HG03025 (cell line): ENCODE measurements around the gene DCUN1D4.
A peak's percentile ranks its signal among the peaks of the same experiment; 100 is the strongest.

Experiments
- ATAC-seq: cut with Tn5 transposase; IDR thresholded peaks from one replicate; pipeline ENCODE4 v1.9.1; 2021; ENCODE audit warnings: mild to moderate bottlenecking, moderate library complexity; ENCODE audit not compliant: unreplicated experiment, low FRiP score

The DCUN1D4 gene

DNA sequence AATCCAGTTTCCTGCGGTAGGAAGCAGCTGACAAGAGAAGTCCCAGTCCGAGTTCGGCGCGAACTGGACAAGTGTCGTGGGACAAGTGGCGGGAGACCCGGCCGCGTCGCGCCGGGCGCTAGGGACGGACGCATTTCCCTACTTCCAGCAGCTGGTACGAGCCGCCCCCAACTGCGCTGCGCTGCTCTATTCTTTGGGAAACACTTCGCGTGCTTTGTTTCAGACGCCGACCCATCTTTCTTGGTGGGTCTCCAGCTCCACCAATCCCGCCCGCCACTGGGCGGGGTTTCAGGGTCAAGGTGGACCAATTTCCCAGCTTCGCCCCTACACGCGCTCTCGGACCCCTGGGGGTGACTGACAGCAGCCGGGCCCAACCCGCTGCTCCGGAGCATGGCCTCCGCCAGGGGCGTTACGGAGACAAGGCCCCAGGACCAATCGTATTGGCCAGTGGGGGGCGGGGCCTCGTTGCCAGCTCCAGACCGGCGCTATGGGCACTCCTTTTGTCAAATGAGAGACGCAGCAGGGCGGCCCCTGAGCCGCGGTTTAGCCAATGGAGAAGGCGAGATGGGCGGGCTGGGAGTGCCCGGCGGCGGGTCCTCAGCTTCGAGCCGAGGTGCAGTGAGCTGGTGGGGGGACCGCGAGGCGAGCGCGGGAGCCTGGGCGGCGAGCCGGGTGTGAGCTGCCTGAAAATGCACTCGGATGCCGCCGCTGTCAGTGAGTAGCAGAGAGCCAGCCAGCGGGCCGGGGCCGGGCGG is at the start of gene DCUN1D4:
TSS of gene DCUN1D4 (plus strand) at position 600 of the 755 bp plus-strand sequence. CDS start at position 690, 90 bp downstream.
- ATAC-seq, result peak; percentile 96

DNA sequence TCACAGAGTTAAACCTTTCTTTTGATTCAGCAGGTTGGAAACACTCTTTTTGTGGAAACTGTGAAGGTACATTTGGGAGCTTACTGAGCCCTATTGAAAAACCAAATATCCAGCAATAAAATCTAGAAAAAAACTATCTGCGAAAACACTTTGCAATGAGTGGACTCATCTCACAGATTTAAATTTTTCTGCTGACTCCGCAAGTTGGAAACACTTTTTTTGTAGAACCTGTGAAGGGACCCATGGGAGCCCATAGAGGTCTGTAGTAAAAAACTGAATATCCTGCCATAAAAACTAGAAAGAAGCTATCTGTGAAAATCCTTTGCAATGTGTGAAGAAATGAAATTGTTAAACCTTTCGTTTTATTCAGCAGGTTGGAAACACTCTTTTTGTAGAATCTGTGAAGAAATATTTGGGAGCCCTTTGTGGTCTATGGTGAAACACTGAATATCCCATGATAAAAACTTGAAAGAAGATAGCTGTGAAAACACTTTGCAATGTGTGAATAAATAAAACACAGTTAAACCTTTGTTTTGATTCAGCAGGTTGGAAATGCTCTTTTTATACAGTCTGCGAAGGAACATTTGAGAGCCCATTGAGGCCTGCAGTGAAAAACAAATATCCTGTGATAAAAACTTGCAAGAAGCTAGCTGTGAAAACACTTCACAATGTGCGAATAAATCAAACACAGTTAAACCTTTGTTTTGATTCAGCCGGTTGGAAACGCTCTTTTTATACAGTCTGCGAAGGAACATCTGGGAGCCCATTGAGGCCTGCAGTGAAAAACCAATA is 22.3 kb upstream of the DCUN1D4 start:
- no peak for ATAC-seq

DNA sequence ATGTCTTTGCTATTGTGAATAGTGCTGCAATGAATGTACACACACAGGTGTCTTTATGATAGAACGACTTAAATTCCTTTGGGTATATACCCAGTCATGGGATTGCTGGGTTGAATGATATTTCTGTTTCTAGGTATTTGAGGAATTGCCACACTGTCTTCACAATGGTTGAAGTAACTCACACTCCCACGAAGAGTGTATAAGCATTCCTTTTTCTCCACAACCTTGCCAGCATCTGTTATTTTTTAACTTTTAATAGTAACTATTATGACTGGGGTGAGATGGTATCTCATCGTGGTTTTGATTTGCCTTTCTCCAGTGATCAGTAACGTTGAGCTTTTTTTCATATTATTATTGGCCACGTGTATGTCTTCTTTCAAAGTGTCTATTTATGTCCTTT is 17.6 kb upstream of the DCUN1D4 start:
- ATAC-seq, result no peak

- no peak for ATAC-seq
Observed at GRCh38 chr4:51830156-51830720, 12.7 kb upstream of the DCUN1D4 start.

- ATAC-seq, result no peak
Observed at GRCh38 chr4:51831133-51831532, 11.8 kb upstream of the DCUN1D4 start.

- ATAC-seq, result no peak
Observed at GRCh38 chr4:51833236-51833635, 9.7 kb upstream of the DCUN1D4 start.

- ATAC-seq, result no peak
Observed at GRCh38 chr4:51835079-51835478, 7.9 kb upstream of the DCUN1D4 start.

DNA sequence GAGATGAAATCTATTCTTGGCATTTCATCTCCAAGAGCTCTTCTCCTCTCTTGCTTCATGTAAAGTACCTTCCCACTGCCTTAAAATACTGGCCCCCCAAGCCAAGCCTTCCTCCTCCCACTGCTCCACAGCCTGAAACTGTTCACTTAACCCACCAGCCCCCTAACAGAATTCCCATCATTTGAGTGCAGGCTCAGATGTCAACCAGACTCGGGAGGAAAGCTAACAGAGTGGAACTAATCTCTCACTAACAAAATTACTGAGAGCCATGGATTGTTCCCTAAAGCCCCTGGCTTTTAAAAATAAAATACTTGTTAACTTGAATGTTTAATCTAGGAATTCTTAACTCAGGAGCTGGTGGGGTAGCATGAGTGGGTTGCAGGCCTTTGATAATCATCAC is 7.1 kb upstream of the DCUN1D4 start:
- no peak for ATAC-seq

DNA sequence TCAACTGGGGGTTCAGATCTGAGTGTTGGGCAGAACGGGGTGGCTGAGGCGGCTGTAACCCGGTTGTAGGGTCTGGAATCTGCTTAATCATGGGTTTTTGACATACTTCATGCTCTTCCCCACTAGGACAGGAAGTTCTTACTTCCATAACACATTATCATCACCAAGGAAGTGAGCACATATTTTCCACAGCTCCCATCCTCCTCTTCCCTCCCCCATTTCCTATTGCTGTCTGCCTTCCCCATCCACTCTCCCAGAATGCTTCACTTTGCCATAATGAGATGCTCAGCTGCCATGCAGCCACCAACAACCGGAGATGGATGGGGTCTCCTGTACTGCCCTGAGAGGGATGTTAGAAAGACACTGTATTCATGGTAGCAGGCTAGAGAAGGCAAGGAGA is 6.4 kb upstream of the DCUN1D4 start:
- ATAC-seq, result no peak

DNA sequence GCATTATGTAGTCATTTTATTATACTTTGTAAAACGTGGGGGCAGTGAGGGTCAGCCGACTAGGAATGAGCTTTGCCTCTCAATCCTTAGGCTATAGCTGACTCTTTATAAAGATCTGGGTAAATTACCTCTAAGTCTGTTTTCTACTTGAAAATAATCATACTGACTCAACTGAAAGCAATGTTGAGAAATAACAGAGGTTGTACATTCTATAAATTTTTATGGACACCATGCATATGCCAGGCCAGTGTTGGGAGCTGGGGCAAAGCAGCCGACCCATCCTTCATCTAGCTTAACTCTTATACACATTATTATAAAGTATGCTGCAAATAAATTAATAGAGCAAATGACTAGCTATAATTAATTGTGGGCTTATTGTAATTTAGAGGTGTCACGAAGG is 2.2 kb upstream of the DCUN1D4 start:
- ATAC-seq, result no peak

GRCh38 chr4:51842167-51842553 is 793 bp upstream of the DCUN1D4 start:
- ATAC-seq, result no peak

- ATAC-seq, result peak; percentile 25
Observed at GRCh38 chr4:51843309-51844152, 578 bp downstream of the DCUN1D4 start.

- ATAC-seq, result peak; percentile 36
Observed at GRCh38 chr4:51844153-51845054, 1.5 kb downstream of the DCUN1D4 start.

GRCh38 chr4:51845055-51845426 is 2.1 kb downstream of the DCUN1D4 start:
- no peak for ATAC-seq

- no peak for ATAC-seq
Observed at GRCh38 chr4:51845711-51846110, 2.8 kb downstream of the DCUN1D4 start.

DNA sequence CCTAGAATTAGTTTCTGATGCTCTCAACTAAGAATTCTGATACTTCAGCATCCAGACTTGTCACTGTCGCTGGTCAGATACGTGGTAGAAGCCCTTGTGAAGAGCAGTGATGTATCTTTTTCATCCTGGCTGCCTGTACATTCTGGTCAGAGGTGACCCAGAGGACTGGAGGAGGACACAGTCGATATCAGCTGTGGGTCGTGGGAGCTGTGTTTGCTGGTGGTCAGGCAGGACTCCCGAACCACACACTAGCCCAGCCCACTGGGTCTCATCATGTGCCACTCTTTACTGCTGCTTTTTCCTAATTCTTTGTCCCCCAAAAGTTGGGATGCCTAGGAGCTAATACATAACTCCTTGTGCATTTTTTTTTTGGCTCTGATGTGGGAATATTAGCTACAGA is 6.5 kb downstream of the DCUN1D4 start:
- ATAC-seq, result no peak

DNA sequence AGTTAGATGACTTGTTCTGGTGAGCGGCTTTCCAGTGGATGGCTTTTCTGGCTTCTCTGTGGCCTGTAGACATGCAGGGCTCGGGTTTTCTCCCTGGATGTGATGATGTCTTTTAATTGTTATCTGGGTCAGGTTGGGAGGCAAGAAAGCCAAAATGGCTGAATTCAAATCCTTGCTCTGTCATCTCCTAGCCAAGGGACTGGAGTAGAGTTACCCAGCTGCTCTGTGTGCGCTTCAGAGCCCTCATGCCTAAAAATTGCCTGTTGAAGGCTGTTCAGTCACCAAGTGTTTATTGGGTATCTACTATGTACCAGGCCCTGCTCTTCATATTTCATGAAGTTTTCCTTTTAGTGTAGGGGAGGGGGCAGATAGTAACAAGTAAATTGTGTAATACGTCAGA is 7.3 kb downstream of the DCUN1D4 start:
- no peak for ATAC-seq

GRCh38 chr4:51851090-51851936 is 8.4 kb downstream of the DCUN1D4 start:
- ATAC-seq, result no peak

GRCh38 chr4:51851937-51852290 is 9.0 kb downstream of the DCUN1D4 start:
- no peak for ATAC-seq
